ENCODE results near the gene ARHGAP22.

ARHGAP22 gene

DNA sequence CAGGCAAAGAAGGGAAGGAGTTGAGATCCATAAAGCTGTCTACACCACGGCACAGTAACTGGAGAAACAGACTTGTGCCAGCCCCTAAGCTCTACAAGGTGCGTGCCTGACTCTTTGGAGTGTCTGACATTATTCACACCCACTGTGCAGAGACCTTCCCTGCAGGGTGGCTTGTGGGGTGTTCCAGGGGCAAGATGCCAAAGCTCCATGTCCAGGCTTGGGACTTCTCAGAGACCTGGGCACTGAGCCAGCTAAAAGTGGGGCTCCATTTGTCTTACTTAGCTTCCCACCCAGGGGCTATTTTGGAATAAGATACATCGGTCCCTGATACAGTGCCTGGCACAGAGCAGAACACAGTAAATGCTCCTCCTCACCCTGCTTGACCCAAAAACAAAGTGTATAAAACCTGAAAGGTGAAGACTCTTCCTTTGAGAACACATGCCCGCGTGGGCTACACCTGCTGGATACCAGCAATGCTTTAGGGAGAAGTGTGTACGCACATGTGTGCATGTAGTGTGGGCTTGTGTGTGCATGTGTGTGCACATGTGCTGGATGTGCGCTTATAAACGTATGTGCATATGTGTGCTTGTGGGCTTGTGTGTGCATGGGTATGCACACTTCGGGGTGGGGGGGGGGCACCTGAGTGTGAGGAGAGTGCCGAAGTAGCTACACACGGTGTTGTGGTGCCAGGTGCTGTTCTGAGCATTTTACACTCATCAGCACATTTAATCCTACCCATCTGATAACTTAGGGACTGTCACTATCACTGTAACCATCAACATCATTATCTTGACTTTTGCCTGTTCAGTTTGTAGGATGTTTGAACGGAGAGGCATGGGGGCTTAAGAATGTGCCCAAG lies 143.0 kb downstream of the ARHGAP22 start:
- no peak for ATAC-seq (ENCODE audit: low read depth)
- Histone ChIP-seq H3K4me3 (ENCODE audit: severe bottlenecking) (no peak overlapping the region), H3K9me3 (ENCODE audit: severe bottlenecking) (no peaks in the 10 kb centered on the region), H3K27me3 (ENCODE audit: insufficient read depth, poor library complexity, severe bottlenecking) (no peaks in the 10 kb centered on the region), H3K36me3 (ENCODE audit: low read depth) (no peaks in the 10 kb centered on the region), H3K27ac (ENCODE audit: poor library complexity, severe bottlenecking) (no peak overlapping the region), H3K4me1 (ENCODE audit: insufficient read depth, poor library complexity, severe bottlenecking) (peaks cover 9% of the 10 kb centered on the region)
- no peak for DNase-seq (ENCODE audit: low spot score)
- TF ChIP-seq, protein P1, sequence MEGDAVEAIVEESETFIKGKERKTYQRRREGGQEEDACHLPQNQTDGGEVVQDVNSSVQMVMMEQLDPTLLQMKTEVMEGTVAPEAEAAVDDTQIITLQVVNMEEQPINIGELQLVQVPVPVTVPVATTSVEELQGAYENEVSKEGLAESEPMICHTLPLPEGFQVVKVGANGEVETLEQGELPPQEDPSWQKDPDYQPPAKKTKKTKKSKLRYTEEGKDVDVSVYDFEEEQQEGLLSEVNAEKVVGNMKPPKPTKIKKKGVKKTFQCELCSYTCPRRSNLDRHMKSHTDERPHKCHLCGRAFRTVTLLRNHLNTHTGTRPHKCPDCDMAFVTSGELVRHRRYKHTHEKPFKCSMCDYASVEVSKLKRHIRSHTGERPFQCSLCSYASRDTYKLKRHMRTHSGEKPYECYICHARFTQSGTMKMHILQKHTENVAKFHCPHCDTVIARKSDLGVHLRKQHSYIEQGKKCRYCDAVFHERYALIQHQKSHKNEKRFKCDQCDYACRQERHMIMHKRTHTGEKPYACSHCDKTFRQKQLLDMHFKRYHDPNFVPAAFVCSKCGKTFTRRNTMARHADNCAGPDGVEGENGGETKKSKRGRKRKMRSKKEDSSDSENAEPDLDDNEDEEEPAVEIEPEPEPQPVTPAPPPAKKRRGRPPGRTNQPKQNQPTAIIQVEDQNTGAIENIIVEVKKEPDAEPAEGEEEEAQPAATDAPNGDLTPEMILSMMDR (IDR thresholded peaks at IDR 0.05; ENCODE audit: poor library complexity, severe bottlenecking): no peak

DNA sequence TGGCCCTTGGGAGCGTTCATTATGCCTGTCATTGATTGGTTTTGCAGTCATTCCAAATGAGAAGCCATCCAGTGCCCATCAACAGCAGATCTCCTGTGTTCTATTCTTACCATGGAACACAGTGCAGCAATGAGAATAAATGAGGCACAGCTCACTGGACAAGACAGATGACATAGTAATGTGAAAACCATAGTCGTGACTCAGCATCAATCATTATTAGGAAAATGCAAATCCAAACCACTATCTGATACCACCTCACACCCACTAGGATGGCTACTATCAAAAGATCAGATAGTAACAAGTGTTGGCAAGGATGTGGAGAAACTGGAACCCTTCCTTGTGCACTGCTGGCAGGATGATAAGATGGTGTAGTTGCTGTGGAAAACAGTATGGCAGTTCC lies 144.7 kb downstream of the ARHGAP22 start:
- no peaks in the 10 kb centered on the region for H3K9me3 ChIP-seq (ENCODE audit: severe bottlenecking)
- no peaks in the 10 kb centered on the region for H3K27me3 ChIP-seq (ENCODE audit: insufficient read depth, poor library complexity, severe bottlenecking)
- TF ChIP-seq, protein P1 (IDR thresholded peaks at IDR 0.05; ENCODE audit: poor library complexity, severe bottlenecking): no peak
- H3K4me3 ChIP-seq (ENCODE audit: severe bottlenecking): no peak overlapping the region
- no peak overlapping the region for H3K27ac ChIP-seq (ENCODE audit: poor library complexity, severe bottlenecking)
- DNase-seq (ENCODE audit: low spot score): no peak
- no peak for ATAC-seq (ENCODE audit: low read depth)
- H3K4me1 ChIP-seq (ENCODE audit: insufficient read depth, poor library complexity, severe bottlenecking): no peaks in the 10 kb centered on the region
- H3K36me3 ChIP-seq (ENCODE audit: low read depth): no peaks in the 10 kb centered on the region

DNA sequence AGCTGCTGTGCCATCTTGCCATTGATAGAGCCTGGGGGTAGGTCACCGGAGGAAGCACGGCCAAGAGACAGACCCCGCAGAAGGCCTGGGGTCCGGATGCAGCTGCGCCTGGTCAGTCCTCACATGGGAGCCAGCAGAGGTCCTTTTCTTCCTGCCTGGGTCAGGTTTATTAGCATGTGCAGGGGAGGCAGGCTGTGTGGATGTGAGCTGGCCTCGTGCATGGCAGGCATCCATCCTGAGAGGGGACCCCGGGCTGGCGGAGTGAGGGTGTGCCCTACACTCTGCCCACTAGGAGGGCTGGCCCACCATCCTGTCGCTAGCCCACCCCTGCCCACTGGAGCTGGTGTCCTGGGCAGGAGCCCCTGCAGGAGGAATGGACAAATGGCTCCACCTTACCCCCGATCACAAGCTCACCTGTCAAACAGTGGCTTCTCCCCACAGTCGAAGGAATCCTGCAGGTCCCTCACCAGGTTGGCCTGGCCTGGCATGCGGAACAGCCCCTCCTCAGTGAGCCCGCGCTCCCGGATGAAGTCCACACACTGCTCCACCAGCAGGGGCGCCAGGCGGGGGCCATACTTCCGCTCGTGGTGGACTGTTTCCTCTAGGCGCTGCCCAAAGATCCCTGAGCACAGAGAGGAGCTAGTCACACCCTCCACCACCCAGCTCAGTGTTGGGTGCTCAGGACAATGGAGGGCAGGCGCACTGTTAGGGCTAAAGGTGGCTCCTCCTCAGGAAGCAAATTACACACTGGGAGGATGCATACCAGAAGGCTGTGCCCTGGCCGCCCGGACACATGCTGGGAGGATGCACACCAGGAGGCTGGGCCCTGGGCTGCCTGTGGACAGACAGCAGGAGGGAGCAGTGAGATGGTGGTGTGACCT lies 145.4 kb downstream of the ARHGAP22 start:
- DNase-seq (ENCODE audit: low spot score) (peak; percentile 42), ATAC-seq (ENCODE audit: low read depth) (no peak)
- Histone ChIP-seq H3K27ac (ENCODE audit: poor library complexity, severe bottlenecking) (no peak overlapping the region), H3K4me1 (ENCODE audit: insufficient read depth, poor library complexity, severe bottlenecking) (no peaks in the 10 kb centered on the region), H3K27me3 (ENCODE audit: insufficient read depth, poor library complexity, severe bottlenecking) (no peaks in the 10 kb centered on the region), H3K4me3 (ENCODE audit: severe bottlenecking) (no peak overlapping the region), H3K36me3 (ENCODE audit: low read depth) (no peaks in the 10 kb centered on the region), H3K9me3 (ENCODE audit: severe bottlenecking) (no peaks in the 10 kb centered on the region)
- TF ChIP-seq, protein P1 (IDR thresholded peaks at IDR 0.05; ENCODE audit: poor library complexity, severe bottlenecking): no peak

DNA sequence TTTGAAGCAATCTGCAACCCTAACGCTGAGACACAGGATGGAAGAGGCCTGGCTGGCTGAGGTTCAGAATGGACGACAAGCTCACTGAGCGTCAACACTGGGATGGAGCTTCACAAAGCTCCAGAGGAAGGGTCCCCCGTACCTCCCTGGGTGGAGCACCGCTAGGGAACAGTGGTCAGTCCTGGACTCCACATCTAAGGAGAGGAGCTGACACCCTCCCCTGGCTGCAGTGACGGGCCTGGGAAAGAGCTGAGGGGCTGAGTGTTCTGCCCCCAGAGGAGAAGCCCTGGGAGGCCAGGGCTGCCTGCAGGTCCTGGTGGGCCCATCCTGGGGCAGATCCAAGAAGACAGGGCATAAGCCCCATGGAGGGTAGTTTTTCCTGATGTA lies 146.2 kb downstream of the ARHGAP22 start:
- H3K27me3 ChIP-seq (ENCODE audit: insufficient read depth, poor library complexity, severe bottlenecking): no peaks in the 10 kb centered on the region
- no peak overlapping the region for H3K27ac ChIP-seq (ENCODE audit: poor library complexity, severe bottlenecking)
- no peaks in the 10 kb centered on the region for H3K36me3 ChIP-seq (ENCODE audit: low read depth)
- TF ChIP-seq, protein P1 (IDR thresholded peaks at IDR 0.05; ENCODE audit: poor library complexity, severe bottlenecking): no peak
- no peak for ATAC-seq (ENCODE audit: low read depth)
- DNase-seq (ENCODE audit: low spot score): no peak
- no peaks in the 10 kb centered on the region for H3K9me3 ChIP-seq (ENCODE audit: severe bottlenecking)
- H3K4me3 ChIP-seq (ENCODE audit: severe bottlenecking): no peak overlapping the region
- no peaks in the 10 kb centered on the region for H3K4me1 ChIP-seq (ENCODE audit: insufficient read depth, poor library complexity, severe bottlenecking)
